SK-N-SH (cell line): Measurements from ENCODE around the gene MTR.
"Not testable (repeated sequence)": the region's sequence is repeated elsewhere in the genome, so short reads cannot be mapped to it uniquely, and the experiment has no call there.

ENCODE experiments used
- CTCF ChIP-seq: fragments of 200-600 bp; sonication (generic); IDR thresholded peaks from 2 replicates; pipeline ENCODE4 v1.6.1; 2017; ENCODE audit warnings: antibody characterized with exemption, mild to moderate bottlenecking, moderate library complexity
- GABPA ChIP-seq: IDR thresholded peaks from 2 replicates; pipeline ENCODE4 v1.4.0; 2012; ENCODE audit warnings: low read depth, mild to moderate bottlenecking
- MEF2A ChIP-seq: IDR thresholded peaks from 2 replicates; pipeline ENCODE4 v1.4.0; 2012; ENCODE audit warnings: low read depth, borderline replicate concordance
- ZBTB33 ChIP-seq: IDR thresholded peaks from 2 replicates; pipeline ENCODE4 v1.4.0; 2012; ENCODE audit warnings: low read depth, borderline replicate concordance

GRCh38 chr1:236911047-236911446 lies 116.0 kb downstream of the MTR start:
- not testable (repeated sequence) for TF ChIP-seq MEF2A, ZBTB33, GABPA, CTCF
